ENCODE measurements around the gene SMTNL2.

GRCh38 chr17:4534928-4535666 lies 49.2 kb upstream of the SMTNL2 start:
- TF ChIP-seq, protein P1, sequence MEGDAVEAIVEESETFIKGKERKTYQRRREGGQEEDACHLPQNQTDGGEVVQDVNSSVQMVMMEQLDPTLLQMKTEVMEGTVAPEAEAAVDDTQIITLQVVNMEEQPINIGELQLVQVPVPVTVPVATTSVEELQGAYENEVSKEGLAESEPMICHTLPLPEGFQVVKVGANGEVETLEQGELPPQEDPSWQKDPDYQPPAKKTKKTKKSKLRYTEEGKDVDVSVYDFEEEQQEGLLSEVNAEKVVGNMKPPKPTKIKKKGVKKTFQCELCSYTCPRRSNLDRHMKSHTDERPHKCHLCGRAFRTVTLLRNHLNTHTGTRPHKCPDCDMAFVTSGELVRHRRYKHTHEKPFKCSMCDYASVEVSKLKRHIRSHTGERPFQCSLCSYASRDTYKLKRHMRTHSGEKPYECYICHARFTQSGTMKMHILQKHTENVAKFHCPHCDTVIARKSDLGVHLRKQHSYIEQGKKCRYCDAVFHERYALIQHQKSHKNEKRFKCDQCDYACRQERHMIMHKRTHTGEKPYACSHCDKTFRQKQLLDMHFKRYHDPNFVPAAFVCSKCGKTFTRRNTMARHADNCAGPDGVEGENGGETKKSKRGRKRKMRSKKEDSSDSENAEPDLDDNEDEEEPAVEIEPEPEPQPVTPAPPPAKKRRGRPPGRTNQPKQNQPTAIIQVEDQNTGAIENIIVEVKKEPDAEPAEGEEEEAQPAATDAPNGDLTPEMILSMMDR (IDR thresholded peaks at IDR 0.05; ENCODE audit: low read depth, low read length, poor library complexity, severe bottlenecking), result no peak
- TF ChIP-seq EZH2phosphoT487 (IDR thresholded peaks at IDR 0.05; ENCODE audit: borderline replicate concordance, low read length), result no peak

Measured in DOHH2 (cell line).